B cell (primary cell): ENCODE measurements around the gene ZNF580. TPM values are rescaled to one million over a fixed set of nuclear protein-coding genes. Genes with fewer than 3 reads are reported as not detected.

Experiments
- ATAC-seq: fragments of 200-7000 bp; cut with Tn5 transposase; one replicate; pipeline ENCODE4 v1.10.0; 2021; ENCODE audit warnings: low read depth, mild to moderate bottlenecking, moderate number of reproducible peaks, moderate library complexity
- CTCF ChIA-PET: fragments of 350-600 bp; sonication (Branson Sonifier 250); formaldehyde crosslinking; loops from one replicate; lab custom pipeline; 2021; ENCODE audit warnings: antibody characterized with exemption, inconsistent platforms; lab: Charles Lee
- POLR2A ChIA-PET: fragments of 350-600 bp; sonication (Branson Sonifier 250); formaldehyde crosslinking; loops from one replicate; lab custom pipeline; 2021; ENCODE audit warnings: antibody characterized with exemption; lab: Charles Lee
- DNase-seq: peaks from one replicate; pipeline ENCODE4 v3.0.0; 2013
- H2AFZ ChIP-seq: 2 replicates; pipeline ENCODE4 v1.6.1; 2012; ENCODE audit warnings: mild to moderate bottlenecking, low read depth, low read length; ENCODE audit not compliant: insufficient read depth, poor library complexity, severe bottlenecking
- H3K27ac ChIP-seq, 2 donors: 1 replicate in 1 of 2; 2 replicates in 1 of 2; pipeline ENCODE4 v1.5.1; 2012 to 2013; ENCODE audit warnings: low read length in 2 of 2, mild to moderate bottlenecking in 2 of 2, moderate library complexity in 1 of 2
- H3K27me3 ChIP-seq, 4 experiments: fragments of 200-600 bp in 1 of 4; sonication (generic) in 1 of 4; replicated peaks in 1 of 4; 1 replicate in 2 of 4; 2 replicates in 2 of 4; pipeline versions ENCODE4 v1.6.1 to v1.7.0; 2013 to 2016; ENCODE audit warnings: low read length in 3 of 4, mild to moderate bottlenecking in 2 of 4, mixed read lengths in 1 of 4, moderate library complexity in 1 of 4; ENCODE audit not compliant: insufficient read depth in 4 of 4, control insufficient read depth in 3 of 4; ENCODE audit errors: control extremely low read depth in 1 of 4
- H3K36me3 ChIP-seq, 2 experiments: replicated peaks in 1 of 2; 1 replicate in 1 of 2; 2 replicates in 1 of 2; pipeline versions ENCODE4 v1.6.1 to v1.7.1; 2013; ENCODE audit warnings: low read length in 1 of 2; ENCODE audit not compliant: insufficient read depth in 2 of 2, control insufficient read depth in 1 of 2; ENCODE audit errors: control extremely low read depth in 1 of 2, extremely low read depth in 1 of 2
- H3K4me1 ChIP-seq, 2 donors: fragments of 200-600 bp in 1 of 2; sonication (generic) in 1 of 2; 1 replicate in 1 of 2; 2 replicates in 1 of 2; pipeline versions ENCODE4 v1.5.1 to v1.6.1; 2013 to 2017; ENCODE audit warnings: low read length in 2 of 2; ENCODE audit not compliant: control insufficient read depth in 2 of 2, insufficient read depth in 2 of 2
- H3K4me2 ChIP-seq: replicated peaks from 2 replicates; pipeline ENCODE3; 2012; ENCODE audit warnings: mild to moderate bottlenecking, low read depth, low read length; ENCODE audit not compliant: poor library complexity, severe bottlenecking
- H3K4me3 ChIP-seq, 5 experiments: fragments of 200-600 bp in 1 of 5; sonication (generic) in 1 of 5; 1 replicate in 3 of 5; 2 replicates in 2 of 5; pipeline versions ENCODE4 v1.5.1 to v1.7.0; 2011 to 2016; ENCODE audit warnings: low read length in 4 of 5, mild to moderate bottlenecking in 4 of 5, low read depth in 2 of 5, control low read depth in 1 of 5, moderate library complexity in 1 of 5; ENCODE audit not compliant: insufficient read depth in 1 of 5; ENCODE audit errors: control extremely low read depth in 1 of 5, extremely low read depth in 1 of 5
- H3K79me2 ChIP-seq: fragments of 200-600 bp; sonication (generic); one replicate; pipeline ENCODE4 v1.6.0; 2016; ENCODE audit warnings: low read length; ENCODE audit not compliant: control insufficient read depth, insufficient read depth
- H3K9ac ChIP-seq: fragments of 200-600 bp; sonication (generic); 2 replicates; pipeline ENCODE4 v1.6.1; 2017; ENCODE audit warnings: mild to moderate bottlenecking, low read length, moderate library complexity
- H3K9me3 ChIP-seq, 3 donors: one replicate each; pipeline versions ENCODE4 v1.6.1 to v1.7.1; 2013; ENCODE audit warnings: low read length in 2 of 3; ENCODE audit not compliant: control insufficient read depth in 2 of 3, insufficient read depth in 1 of 3; ENCODE audit errors: control extremely low read depth in 1 of 3
- H4K20me1 ChIP-seq: 2 replicates; pipeline ENCODE4 v1.6.0; 2012; ENCODE audit warnings: mild to moderate bottlenecking, low read length; ENCODE audit not compliant: insufficient read depth, control insufficient read depth, poor library complexity, severe bottlenecking
- H3K27ac Mint-ChIP-seq: one replicate; pipeline ENCODE4 v1.8.0; 2021; ENCODE audit warnings: mixed read lengths
- H3K27me3 Mint-ChIP-seq: one replicate; pipeline ENCODE4 v1.8.0; 2021; ENCODE audit warnings: mixed read lengths
- H3K4me1 Mint-ChIP-seq: one replicate; pipeline ENCODE4 v1.8.0; 2021; ENCODE audit warnings: mixed read lengths
- H3K4me3 Mint-ChIP-seq: one replicate; pipeline ENCODE4 v1.8.0; 2021; ENCODE audit warnings: mixed read lengths
- H3K9me3 Mint-ChIP-seq: one replicate; pipeline ENCODE4 v1.8.0; 2022; ENCODE audit warnings: mixed read lengths; ENCODE audit not compliant: insufficient read depth
- EZH2 ChIP-seq: IDR thresholded peaks from 2 replicates; pipeline ENCODE4 v1.6.1; 2012; ENCODE audit warnings: borderline replicate concordance, low read depth, mild to moderate bottlenecking, moderate library complexity, low read length; ENCODE audit not compliant: insufficient read depth, poor library complexity, severe bottlenecking
- WGBS: methylation state at CpG from one replicate; pipeline ENCODE4 v1.1.5; 2013; ENCODE audit warnings: missing lambda C conversion rate; ENCODE audit not compliant: insufficient coverage; 5-methylcytosine and 5-hydroxymethylcytosine counted together
- intact Hi-C: fragments of 100-400 bp; cut with micrococcal nuclease; formaldehyde crosslinking; loops from one replicate; pipeline ENCODE4 v1.10.0; 2022
- polyA plus RNA-seq: library from polyadenylated mRNA; depleted of rRNA; stranded (reverse); fragments of >200 nt; gene quantifications from 2 replicates; pipeline ENCODE4 v1.2.3, GENCODE V29; 2012
- total RNA-seq, 2 donors: library from RNA; stranded (reverse); fragments of 120-200 nt in 1 of 2; gene quantifications; 1 replicate in 1 of 2; 2 replicates in 1 of 2; pipeline versions ENCODE4 v1.2.3 to v1.2.4, GENCODE V29; 2013 to 2022
- TF ChIP-seq, protein P1 (sequence below): fragments of 200-600 bp; IDR thresholded peaks from one replicate; pipeline ENCODE4 v1.8.0; 2022; ENCODE audit warnings: antibody characterized with exemption, mild to moderate bottlenecking

The ZNF580 gene
- total and polyA plus RNA-seq, 2 donors (not counting 1 experiment from before 2014, with no cell fraction given), result 69.8 to 101 TPM

DNA sequence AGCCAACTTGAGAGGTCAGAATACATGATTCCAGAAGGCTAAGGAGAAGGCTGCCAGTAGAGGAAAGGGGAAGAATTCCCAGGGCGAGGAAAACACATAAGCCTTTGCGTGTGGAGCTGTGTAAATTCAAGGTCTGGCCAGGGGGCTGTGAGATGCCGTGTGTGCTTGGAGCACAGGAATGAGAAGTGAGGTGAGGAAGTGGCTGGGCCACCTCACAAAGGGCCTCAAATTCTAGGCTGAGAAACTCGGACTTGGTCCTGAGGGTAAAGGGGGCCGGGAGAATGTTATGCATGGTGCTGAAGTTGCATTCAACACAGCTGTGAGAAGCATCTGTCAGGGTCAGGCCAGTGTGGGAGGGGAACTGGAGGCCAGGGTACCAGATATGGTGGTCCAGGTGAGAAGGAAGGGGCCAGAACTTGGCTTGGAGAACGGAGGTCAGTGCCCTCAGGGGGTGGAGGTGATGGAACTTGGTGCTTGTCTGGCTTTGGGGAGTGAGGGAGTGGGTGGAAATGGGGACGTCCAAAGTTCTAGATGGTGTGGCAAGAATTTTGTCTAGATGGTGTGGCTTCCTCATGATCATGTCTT, 4.9 kb upstream of the ZNF580 start:
- Mint-ChIP-seq H3K4me1 (peaks cover 64% of the 10 kb centered on the region), H3K27me3 (no peaks in the 10 kb centered on the region), H3K9me3 (no peaks in the 10 kb centered on the region), H3K27ac (peak overlapping the region; percentile 98), H3K4me3 (peak overlapping the region; percentile 96)
- Histone ChIP-seq H4K20me1 (no peaks in the 10 kb centered on the region), H3K27me3 (no peaks in the 10 kb centered on the region), H3K4me1 (peaks cover 22 to 69% of the 10 kb centered on the region in 2 donors), H3K79me2 (peaks cover 35% of the 10 kb centered on the region), H2AFZ (no peak overlapping the region), H3K4me3 (peak overlapping the region; percentile 74 to 100 (median 93)), H3K27ac (peak overlapping the region; percentile 98 to 100), H3K9me3 (peaks cover 0 to 11% (median 0%) of the 10 kb centered on the region in 3 donors), H3K4me2 (peak overlapping the region; percentile 94), H3K36me3 (peaks cover 0 to 2% of the 10 kb centered on the region in 2 experiments), H3K9ac (peak overlapping the region; percentile 100)
- 62% methylated on average over 7 of the region's 7 CpGs for WGBS
- POLR2A ChIA-PET, result interaction anchor here (1.2 to 6.2 kb wide), 4 partner anchors 8 to 18 kb away, joined by 3 to 55 read pairs (median 6); partner anchors contain the start of gene CCDC106
- CTCF ChIA-PET, result interaction anchor here (0.9 to 9.4 kb wide), 6 partner anchors 11 to 168 kb away, joined by 4 to 131 read pairs (median 5); partner anchors contain the start of genes CCDC106, U2AF2 and ZNF784
- ATAC-seq, result no peak
- intact Hi-C loops, result loop anchor here (1.0 to 10.0 kb wide), 4 partner anchors 7 to 679 kb away; partner anchors contain the start of genes PPP1R12C, PPP6R1, ZNF581 and ZSCAN5A
- TF ChIP-seq, protein P1, sequence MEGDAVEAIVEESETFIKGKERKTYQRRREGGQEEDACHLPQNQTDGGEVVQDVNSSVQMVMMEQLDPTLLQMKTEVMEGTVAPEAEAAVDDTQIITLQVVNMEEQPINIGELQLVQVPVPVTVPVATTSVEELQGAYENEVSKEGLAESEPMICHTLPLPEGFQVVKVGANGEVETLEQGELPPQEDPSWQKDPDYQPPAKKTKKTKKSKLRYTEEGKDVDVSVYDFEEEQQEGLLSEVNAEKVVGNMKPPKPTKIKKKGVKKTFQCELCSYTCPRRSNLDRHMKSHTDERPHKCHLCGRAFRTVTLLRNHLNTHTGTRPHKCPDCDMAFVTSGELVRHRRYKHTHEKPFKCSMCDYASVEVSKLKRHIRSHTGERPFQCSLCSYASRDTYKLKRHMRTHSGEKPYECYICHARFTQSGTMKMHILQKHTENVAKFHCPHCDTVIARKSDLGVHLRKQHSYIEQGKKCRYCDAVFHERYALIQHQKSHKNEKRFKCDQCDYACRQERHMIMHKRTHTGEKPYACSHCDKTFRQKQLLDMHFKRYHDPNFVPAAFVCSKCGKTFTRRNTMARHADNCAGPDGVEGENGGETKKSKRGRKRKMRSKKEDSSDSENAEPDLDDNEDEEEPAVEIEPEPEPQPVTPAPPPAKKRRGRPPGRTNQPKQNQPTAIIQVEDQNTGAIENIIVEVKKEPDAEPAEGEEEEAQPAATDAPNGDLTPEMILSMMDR, result no peak
- no peak for TF ChIP-seq EZH2
- no peak for DNase-seq

DNA sequence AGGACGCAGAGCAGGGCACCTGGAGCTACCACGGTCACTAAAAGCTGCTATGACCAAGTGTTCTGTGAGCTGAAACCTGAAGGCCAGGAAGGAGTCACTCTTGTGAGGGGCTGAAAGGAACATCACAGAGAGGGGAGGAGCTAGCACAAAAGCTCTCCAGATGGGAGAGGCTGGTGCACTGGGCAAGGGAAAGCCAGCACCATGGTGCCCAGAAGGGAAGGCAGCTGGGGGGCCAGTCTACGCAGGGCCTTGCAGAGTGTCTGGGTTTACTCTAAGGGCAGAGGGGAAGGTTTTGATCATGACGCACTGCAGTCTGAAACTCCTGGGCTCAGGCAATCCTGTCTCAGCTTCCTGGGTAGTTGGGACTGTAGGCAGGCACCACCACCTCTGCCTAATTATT, 4.1 kb upstream of the ZNF580 start:
- ChIA-PET POLR2A (interaction anchor here (0.9 to 6.2 kb wide), 5 partner anchors 8 to 37 kb away, joined by 3 to 55 read pairs (median 4); partner anchors contain the start of genes CCDC106, FIZ1 and U2AF2), CTCF (interaction anchor here (0.7 to 9.4 kb wide), 8 partner anchors 10 to 495 kb away, joined by 4 to 131 read pairs (median 5); partner anchors contain the start of genes CCDC106, U2AF2 and ZNF784)
- peaks cover 22 to 68% of the 10 kb centered on the region in 2 donors for H3K4me1 ChIP-seq
- WGBS, result 95% methylated on average over 4 of the region's 4 CpGs
- H3K9me3 ChIP-seq, result peaks cover 0 to 11% (median 0%) of the 10 kb centered on the region in 3 donors
- H3K4me1 Mint-ChIP-seq, result peaks cover 66% of the 10 kb centered on the region
- H3K27ac Mint-ChIP-seq, result peak overlapping the region; percentile 98
- peak overlapping the region; percentile 96 for H3K4me3 Mint-ChIP-seq
- peaks cover 0 to 2% of the 10 kb centered on the region in 2 experiments for H3K36me3 ChIP-seq
- peaks cover 35% of the 10 kb centered on the region for H3K79me2 ChIP-seq
- ATAC-seq, result no peak
- peak overlapping the region in 1 of 2 donors; percentile 100 for H3K27ac ChIP-seq
- H3K9ac ChIP-seq, result no peak overlapping the region
- DNase-seq, result no peak
- H3K27me3 ChIP-seq, result no peaks in the 10 kb centered on the region
- TF ChIP-seq EZH2, result no peak
- TF ChIP-seq, protein P1, result no peak
- H4K20me1 ChIP-seq, result no peaks in the 10 kb centered on the region
- intact Hi-C loops, result loop anchor here (10.0 kb wide), 3 partner anchors 382 to 678 kb away; partner anchors contain the start of genes PPP1R12C, PPP6R1 and ZSCAN5A
- H2AFZ ChIP-seq, result no peak overlapping the region
- H3K4me2 ChIP-seq, result peak overlapping the region; percentile 94
- no peaks in the 10 kb centered on the region for H3K9me3 Mint-ChIP-seq
- H3K27me3 Mint-ChIP-seq, result no peaks in the 10 kb centered on the region
- H3K4me3 ChIP-seq, result no peak overlapping the region
